HEK293 (cell line): Measurements from ENCODE around the gene RNH1.

Experiments
- CTCF ChIA-PET: fragments of 350-600 bp; formaldehyde crosslinking; extraction: SDS; loops from one replicate; lab custom pipeline; 2021; ENCODE audit warnings: antibody characterized with exemption; lab: Yijun Ruan, JAX
- POLR2A ChIA-PET: fragments of 300-600 bp; formaldehyde crosslinking; extraction: SDS; loops from one replicate; lab custom pipeline; 2020; ENCODE audit warnings: antibody characterized with exemption, inconsistent platforms; lab: Yijun Ruan, JAX
- H3K27ac ChIP-seq: fragments of 200-500 bp; sonication (Bioruptor generic); 2 replicates; pipeline ENCODE4 v1.5.1; 2014; ENCODE audit warnings: low read depth, low read length, control low read depth, inconsistent platforms; ENCODE audit errors: extremely low read depth
- H3K36me3 ChIP-seq, 2 experiments: fragments of 200-500 bp in 1 of 2; sonication (Bioruptor generic) in 1 of 2; 1 replicate in 1 of 2; 2 replicates in 1 of 2; pipeline ENCODE4 v1.5.1; 2014 to 2017; ENCODE audit warnings: inconsistent platforms in 2 of 2, low read length in 2 of 2; ENCODE audit not compliant: control insufficient read depth in 2 of 2, insufficient read depth in 1 of 2
- H3K4me1 ChIP-seq: fragments of 200-500 bp; sonication (Bioruptor generic); 2 replicates; pipeline ENCODE4 v1.5.1; 2014; ENCODE audit warnings: mild to moderate bottlenecking, low read length, inconsistent platforms; ENCODE audit not compliant: control insufficient read depth, insufficient read depth
- H3K4me3 ChIP-seq: 2 replicates; pipeline ENCODE4 v1.5.1; 2011; ENCODE audit warnings: low read depth, mild to moderate bottlenecking, control low read depth, low read length, moderate library complexity
- H3K9me3 ChIP-seq: fragments of 200-500 bp; sonication (Bioruptor generic); 2 replicates; pipeline ENCODE4 v1.5.1; 2014; ENCODE audit warnings: low read depth, low read length, inconsistent platforms; ENCODE audit not compliant: control insufficient read depth, insufficient read depth
- CTCF ChIP-seq: fragments of 450-650 bp; formaldehyde crosslinking; IDR thresholded peaks from 2 replicates; pipeline ENCODE4 v1.5.1; 2016; ENCODE audit warnings: missing biosample characterization, missing genetic modification characterization
- HOXA7 ChIP-seq: sonication (generic); formaldehyde crosslinking; IDR thresholded peaks from 2 replicates; pipeline ENCODE4 v1.8.1; 2022; ENCODE audit warnings: missing genetic modification reagents, borderline replicate concordance
- HOXD13 ChIP-seq: sonication (generic); formaldehyde crosslinking; IDR thresholded peaks from 2 replicates; pipeline ENCODE4 v1.8.0; 2022; ENCODE audit warnings: missing genetic modification reagents, borderline replicate concordance
- INSM2 ChIP-seq: fragments of 450-650 bp; formaldehyde crosslinking; IDR thresholded peaks from 2 replicates; pipeline ENCODE4 v1.5.1; 2016; ENCODE audit warnings: missing biosample characterization, missing genetic modification characterization
- KLF10 ChIP-seq: fragments of 450-650 bp; IDR thresholded peaks from 2 replicates; pipeline ENCODE4 v1.5.1; 2018; ENCODE audit warnings: missing biosample characterization, mild to moderate bottlenecking, missing genetic modification characterization
- KLF17 ChIP-seq: fragments of 450-650 bp; formaldehyde crosslinking; IDR thresholded peaks from 2 replicates; pipeline ENCODE4 v1.5.1; 2016; ENCODE audit warnings: missing biosample characterization, missing genetic modification characterization
- SETDB1 ChIP-seq: IDR thresholded peaks from one replicate; pipeline ENCODE4 v1.6.1; 2017; ENCODE audit warnings: mild to moderate bottlenecking, low read length, moderate library complexity, mixed read lengths; ENCODE audit not compliant: insufficient read length
- SP2 ChIP-seq: fragments of 450-650 bp; formaldehyde crosslinking; IDR thresholded peaks from 2 replicates; pipeline ENCODE4 v1.5.1; 2016; ENCODE audit warnings: missing biosample characterization, missing genetic modification characterization
- SP3 ChIP-seq: fragments of 450-650 bp; formaldehyde crosslinking; IDR thresholded peaks from 2 replicates; pipeline ENCODE4 v1.5.1; 2016; ENCODE audit warnings: missing biosample characterization, missing genetic modification characterization
- TSHZ1 ChIP-seq: fragments of 450-650 bp; formaldehyde crosslinking; IDR thresholded peaks from 2 replicates; pipeline ENCODE4 v1.5.1; 2016; ENCODE audit warnings: missing biosample characterization, missing genetic modification characterization, borderline replicate concordance
- ZNF223 ChIP-seq: fragments of 450-650 bp; formaldehyde crosslinking; IDR thresholded peaks from 2 replicates; pipeline ENCODE4 v1.5.1; 2016; ENCODE audit warnings: missing biosample characterization, missing genetic modification characterization
- ZNF354C ChIP-seq: fragments of 450-650 bp; formaldehyde crosslinking; IDR thresholded peaks from 2 replicates; pipeline ENCODE4 v1.5.1; 2016; ENCODE audit warnings: missing biosample characterization, missing genetic modification characterization, low read depth, borderline replicate concordance
- ZNF394 ChIP-seq: fragments of 450-650 bp; formaldehyde crosslinking; IDR thresholded peaks from 2 replicates; pipeline ENCODE4 v1.5.1; 2016; ENCODE audit warnings: missing biosample characterization, missing genetic modification characterization, mild to moderate bottlenecking, moderate library complexity, borderline replicate concordance
- ZNF501 ChIP-seq: fragments of 450-650 bp; formaldehyde crosslinking; IDR thresholded peaks from 2 replicates; pipeline ENCODE4 v1.5.1; 2016; ENCODE audit warnings: missing biosample characterization, missing genetic modification characterization
- ZNF521 ChIP-seq: fragments of 450-650 bp; formaldehyde crosslinking; IDR thresholded peaks from 2 replicates; pipeline ENCODE4 v1.5.1; 2017; ENCODE audit warnings: missing biosample characterization, mild to moderate bottlenecking, missing genetic modification characterization
- ZNF544 ChIP-seq: fragments of 450-650 bp; formaldehyde crosslinking; IDR thresholded peaks from 2 replicates; pipeline ENCODE4 v1.5.0; 2017; ENCODE audit warnings: missing biosample characterization, missing genetic modification characterization
- ZNF658 ChIP-seq: fragments of 450-650 bp; formaldehyde crosslinking; IDR thresholded peaks from 2 replicates; pipeline ENCODE4; 2016; ENCODE audit warnings: missing biosample characterization, missing genetic modification characterization
- ZNF692 ChIP-seq: fragments of 450-650 bp; formaldehyde crosslinking; IDR thresholded peaks from 2 replicates; pipeline ENCODE4 v1.5.1; 2016; ENCODE audit warnings: missing biosample characterization, missing genetic modification characterization
- ZNF791 ChIP-seq: fragments of 450-650 bp; formaldehyde crosslinking; IDR thresholded peaks from 2 replicates; pipeline ENCODE4 v1.5.1; 2016; ENCODE audit warnings: missing biosample characterization, missing genetic modification characterization
- ZSCAN30 ChIP-seq: fragments of 450-650 bp; IDR thresholded peaks from 2 replicates; pipeline ENCODE4 v1.5.1; 2018; ENCODE audit warnings: missing biosample characterization, mild to moderate bottlenecking, missing genetic modification characterization, moderate library complexity
- ZSCAN4 ChIP-seq: fragments of 450-650 bp; formaldehyde crosslinking; IDR thresholded peaks from 2 replicates; pipeline ENCODE4 v1.5.1; 2017; ENCODE audit warnings: missing biosample characterization, missing genetic modification characterization

The RNH1 gene

GRCh38 chr11:516400-516799 lies 9.4 kb upstream of the RNH1 start:
- Histone ChIP-seq H3K27ac (no peak overlapping the region), H3K4me3 (no peak overlapping the region), H3K4me1 (no peaks in the 10 kb centered on the region), H3K9me3 (no peaks in the 10 kb centered on the region), H3K36me3 (peaks cover 0 to 7% of the 10 kb centered on the region in 2 experiments; a peak in 1 of 3 replicates)
- POLR2A ChIA-PET: no interaction called here
- CTCF ChIA-PET: interaction anchor here (0.9 kb wide), 1 partner anchor 19 kb away, joined by 4 read pairs; no protein-coding TSS in a partner anchor
- TF ChIP-seq ZNF692 (tag by site-specific recombination): no peak
- no peak for TF ChIP-seq INSM2 (tag by site-specific recombination)
- peak; percentile 47 for TF ChIP-seq SETDB1

GRCh38 chr11:515131-515530 lies 8.1 kb upstream of the RNH1 start:
- H3K27ac ChIP-seq: no peak overlapping the region
- H3K4me3 ChIP-seq: no peak overlapping the region
- TF ChIP-seq ZNF544 (tag by site-specific recombination) (no peak), ZSCAN30 (tag by site-specific recombination) (no peak), ZNF658 (tag by site-specific recombination) (no peak), INSM2 (tag by site-specific recombination) (no peak), ZNF501 (tag by site-specific recombination) (no peak), KLF10 (tag by site-specific recombination) (no peak), SP3 (tag by site-specific recombination) (no peak), TSHZ1 (no peak), SP2 (tag by site-specific recombination) (no peak), KLF17 (tag by site-specific recombination) (no peak), HOXA7 (no peak), ZNF354C (tag by site-specific recombination) (no peak), ZNF223 (tag by site-specific recombination) (no peak), ZNF791 (tag by site-specific recombination) (no peak), HOXD13 (no peak), ZNF521 (no peak), CTCF (no peak), ZSCAN4 (tag by site-specific recombination) (no peak), ZNF394 (tag by site-specific recombination) (no peak)
- H3K36me3 ChIP-seq: peaks cover 0 to 8% of the 10 kb centered on the region in 2 experiments; a peak in 1 of 3 replicates
- ChIA-PET CTCF (no interaction called here), POLR2A (no interaction called here)
- H3K9me3 ChIP-seq: no peaks in the 10 kb centered on the region
- no peaks in the 10 kb centered on the region for H3K4me1 ChIP-seq
